Fibroblast of skin of right quadriceps (primary cell): ENCODE measurements around the gene SSUH2.
"Not testable (repeated sequence)": the region's sequence is repeated elsewhere in the genome, so short reads cannot be mapped to it uniquely, and the experiment has no call there.

Source experiments
- DNase-seq: peaks from one replicate; pipeline ENCODE4 v3.0.0-alpha.2; 2013

SSUH2 gene

GRCh38 chr3:8644748-8645390 lies at the start of gene SSUH2:
Gene SSUH2, minus strand, starts transcription at chr3:8644798. Its CDS starts 40 bp downstream, at chr3:8644758.
- DNase-seq: no peak

- DNase-seq: not testable (repeated sequence)
Measured at GRCh38 chr3:8691295-8691694, 46.7 kb upstream of the SSUH2 start.

GRCh38 chr3:8684992-8685391 lies 40.4 kb upstream of the SSUH2 start:
- DNase-seq: not testable (repeated sequence)

GRCh38 chr3:8682850-8683574 lies 38.4 kb upstream of the SSUH2 start:
- DNase-seq: not testable (repeated sequence)

- DNase-seq: not testable (repeated sequence)
Measured at GRCh38 chr3:8681881-8682538, 37.4 kb upstream of the SSUH2 start.

GRCh38 chr3:8681349-8681748 lies 36.8 kb upstream of the SSUH2 start:
- no peak for DNase-seq

GRCh38 chr3:8679817-8680553 lies 35.4 kb upstream of the SSUH2 start:
- not testable (repeated sequence) for DNase-seq

GRCh38 chr3:8678751-8679150 lies 34.2 kb upstream of the SSUH2 start:
- DNase-seq: no peak

GRCh38 chr3:8677258-8677657 lies 32.7 kb upstream of the SSUH2 start:
- DNase-seq: not testable (repeated sequence)

- not testable (repeated sequence) for DNase-seq
Measured at GRCh38 chr3:8675591-8675990, 31.0 kb upstream of the SSUH2 start.

- no peak for DNase-seq
Measured at GRCh38 chr3:8673083-8673737, 28.6 kb upstream of the SSUH2 start.

- DNase-seq: no peak
Measured at GRCh38 chr3:8669019-8669418, 24.4 kb upstream of the SSUH2 start.

GRCh38 chr3:8668216-8668615 lies 23.6 kb upstream of the SSUH2 start:
- DNase-seq: peak; percentile 18

GRCh38 chr3:8667463-8668091 lies 23.0 kb upstream of the SSUH2 start:
- no peak for DNase-seq

- DNase-seq: no peak
Measured at GRCh38 chr3:8665407-8665896, 20.9 kb upstream of the SSUH2 start.

GRCh38 chr3:8663177-8664061 lies 18.8 kb upstream of the SSUH2 start:
- DNase-seq: peak; percentile 74

- DNase-seq: no peak
Measured at GRCh38 chr3:8662594-8662993, 18.0 kb upstream of the SSUH2 start.

GRCh38 chr3:8660175-8661118 lies 15.8 kb upstream of the SSUH2 start:
- DNase-seq: peak; percentile 59

GRCh38 chr3:8659242-8659641 lies 14.6 kb upstream of the SSUH2 start:
- no peak for DNase-seq
